Parathyroid adenoma (tissue), 2 donors: ENCODE data around the gene RBM34.
"Not testable (repeated sequence)": the region's sequence is repeated elsewhere in the genome, so short reads cannot be mapped to it uniquely, and the experiment has no call there.

Source experiments
- H2AFZ ChIP-seq: fragments of 300-600 bp; sonication (generic); one replicate; pipeline ENCODE4 v1.7.0; 2017; ENCODE audit warnings: antibody characterized with exemption, mild to moderate bottlenecking
- H3K27ac ChIP-seq: fragments of 300-600 bp; sonication (generic); one replicate; pipeline ENCODE4 v1.7.0; 2017
- H3K27me3 ChIP-seq: fragments of 300-600 bp; sonication (generic); one replicate; pipeline ENCODE4 v1.7.0; 2017; ENCODE audit warnings: low read length; ENCODE audit not compliant: control insufficient read depth, insufficient read depth
- H3K36me3 ChIP-seq: fragments of 300-600 bp; sonication (generic); one replicate; pipeline ENCODE4 v1.7.0; 2017; ENCODE audit warnings: low read length; ENCODE audit not compliant: control insufficient read depth, insufficient read depth
- H3K4me1 ChIP-seq: fragments of 300-600 bp; sonication (generic); one replicate; pipeline ENCODE4 v1.7.0; 2017; ENCODE audit warnings: control low read depth
- H3K4me2 ChIP-seq: fragments of 300-600 bp; sonication (generic); one replicate; pipeline ENCODE4 v1.7.0; 2017; ENCODE audit warnings: low read length
- H3K4me3 ChIP-seq: fragments of 300-600 bp; sonication (generic); one replicate; pipeline ENCODE4 v1.7.0; 2017; ENCODE audit warnings: low read depth, low read length
- H3K79me2 ChIP-seq: fragments of 300-600 bp; sonication (generic); one replicate; pipeline ENCODE4 v1.7.0; 2017; ENCODE audit warnings: control low read depth
- H3K9ac ChIP-seq: fragments of 300-600 bp; sonication (generic); one replicate; pipeline ENCODE4 v1.7.0; 2017; ENCODE audit warnings: mild to moderate bottlenecking
- H3K9me3 ChIP-seq: fragments of 300-600 bp; sonication (generic); one replicate; pipeline ENCODE4 v1.7.0; 2017; ENCODE audit warnings: low read length; ENCODE audit not compliant: control insufficient read depth
- CTCF ChIP-seq: fragments of 300-600 bp; sonication (generic); IDR thresholded peaks from one replicate; pipeline ENCODE4 v1.7.0; 2017; ENCODE audit warnings: antibody characterized with exemption, mild to moderate bottlenecking
- donor health status: primary hyperparathyroidism.

The RBM34 gene

GRCh38 chr1:235098547-235098946, 62.5 kb downstream of the RBM34 start:
- Histone ChIP-seq H3K27ac (no peak overlapping the region), H3K4me3 (no peak overlapping the region), H3K9ac (no peak overlapping the region), H3K4me1 (no peaks in the 10 kb centered on the region), H3K79me2 (no peaks in the 10 kb centered on the region), H3K36me3 (no peaks in the 10 kb centered on the region), H3K4me2 (no peak overlapping the region), H3K27me3 (no peaks in the 10 kb centered on the region), H3K9me3 (no peaks in the 10 kb centered on the region), H2AFZ (no peak overlapping the region)
- TF ChIP-seq CTCF, result no peak

GRCh38 chr1:235097501-235097900, 63.5 kb downstream of the RBM34 start:
- H3K9me3 ChIP-seq, H3K79me2 ChIP-seq, H2AFZ ChIP-seq, H3K36me3 ChIP-seq, H3K27ac ChIP-seq, H3K4me2 ChIP-seq, H3K27me3 ChIP-seq, H3K9ac ChIP-seq, H3K4me1 ChIP-seq, H3K4me3 ChIP-seq: not testable (repeated sequence)

- no peaks in the 10 kb centered on the region for H3K79me2 ChIP-seq
- TF ChIP-seq CTCF, result no peak
- H3K9me3 ChIP-seq, result no peaks in the 10 kb centered on the region
- no peak overlapping the region for H3K4me3 ChIP-seq
- H3K27ac ChIP-seq, result no peak overlapping the region
- H3K9ac ChIP-seq, result no peak overlapping the region
- H3K36me3 ChIP-seq, result no peaks in the 10 kb centered on the region
- H2AFZ ChIP-seq, result no peak overlapping the region
- H3K4me1 ChIP-seq, result no peaks in the 10 kb centered on the region
- H3K4me2 ChIP-seq, result no peak overlapping the region
- H3K27me3 ChIP-seq, result no peaks in the 10 kb centered on the region
These were observed 65.0 kb downstream of the RBM34 start for GRCh38 chr1:235095938-235096562.

GRCh38 chr1:235093696-235094592, 67.1 kb downstream of the RBM34 start:
- no peak overlapping the region for H3K27ac ChIP-seq
- no peak overlapping the region for H3K4me3 ChIP-seq
- H3K4me1 ChIP-seq, result no peaks in the 10 kb centered on the region
- no peaks in the 10 kb centered on the region for H3K36me3 ChIP-seq
- no peak overlapping the region for H3K4me2 ChIP-seq
- no peaks in the 10 kb centered on the region for H3K27me3 ChIP-seq
- H3K9me3 ChIP-seq, result no peaks in the 10 kb centered on the region
- H2AFZ ChIP-seq, result peak overlapping the region; percentile 22
- peak; percentile 78 for TF ChIP-seq CTCF
- H3K9ac ChIP-seq, result no peak overlapping the region
- H3K79me2 ChIP-seq, result no peaks in the 10 kb centered on the region

- no peaks in the 10 kb centered on the region for H3K27me3 ChIP-seq
- H2AFZ ChIP-seq, result no peak overlapping the region
- no peaks in the 10 kb centered on the region for H3K4me1 ChIP-seq
- no peaks in the 10 kb centered on the region for H3K36me3 ChIP-seq
- no peaks in the 10 kb centered on the region for H3K9me3 ChIP-seq
- H3K27ac ChIP-seq, result no peak overlapping the region
- H3K4me3 ChIP-seq, result no peak overlapping the region
- H3K9ac ChIP-seq, result no peak overlapping the region
- no peaks in the 10 kb centered on the region for H3K79me2 ChIP-seq
- no peak overlapping the region for H3K4me2 ChIP-seq
- no peak for TF ChIP-seq CTCF
These were observed 67.9 kb downstream of the RBM34 start for GRCh38 chr1:235093013-235093695.

- H3K27ac ChIP-seq, H3K36me3 ChIP-seq, H2AFZ ChIP-seq, H3K9me3 ChIP-seq, H3K79me2 ChIP-seq, H3K4me3 ChIP-seq, H3K9ac ChIP-seq, H3K4me2 ChIP-seq, H3K4me1 ChIP-seq, H3K27me3 ChIP-seq: not testable (repeated sequence)
These were observed 68.6 kb downstream of the RBM34 start for GRCh38 chr1:235092415-235092814.

- H3K4me2 ChIP-seq, H2AFZ ChIP-seq, H3K9ac ChIP-seq, H3K27me3 ChIP-seq, H3K4me3 ChIP-seq, H3K36me3 ChIP-seq, H3K4me1 ChIP-seq, H3K79me2 ChIP-seq, H3K9me3 ChIP-seq, H3K27ac ChIP-seq: not testable (repeated sequence)
These were observed 69.0 kb downstream of the RBM34 start for GRCh38 chr1:235092045-235092406.
